CD4-positive, alpha-beta T cell treated with Interleukin-21 for 1 hour (primary cell): ENCODE data around the gene ATPAF2.
"Not testable (repeated sequence)": the region's sequence is repeated elsewhere in the genome, so short reads cannot be mapped to it uniquely, and the experiment has no call there.

Experiments used
- DNase-seq: peaks from one replicate; pipeline ENCODE4 v3.0.0-alpha.2; 2020

Gene ATPAF2

DNA sequence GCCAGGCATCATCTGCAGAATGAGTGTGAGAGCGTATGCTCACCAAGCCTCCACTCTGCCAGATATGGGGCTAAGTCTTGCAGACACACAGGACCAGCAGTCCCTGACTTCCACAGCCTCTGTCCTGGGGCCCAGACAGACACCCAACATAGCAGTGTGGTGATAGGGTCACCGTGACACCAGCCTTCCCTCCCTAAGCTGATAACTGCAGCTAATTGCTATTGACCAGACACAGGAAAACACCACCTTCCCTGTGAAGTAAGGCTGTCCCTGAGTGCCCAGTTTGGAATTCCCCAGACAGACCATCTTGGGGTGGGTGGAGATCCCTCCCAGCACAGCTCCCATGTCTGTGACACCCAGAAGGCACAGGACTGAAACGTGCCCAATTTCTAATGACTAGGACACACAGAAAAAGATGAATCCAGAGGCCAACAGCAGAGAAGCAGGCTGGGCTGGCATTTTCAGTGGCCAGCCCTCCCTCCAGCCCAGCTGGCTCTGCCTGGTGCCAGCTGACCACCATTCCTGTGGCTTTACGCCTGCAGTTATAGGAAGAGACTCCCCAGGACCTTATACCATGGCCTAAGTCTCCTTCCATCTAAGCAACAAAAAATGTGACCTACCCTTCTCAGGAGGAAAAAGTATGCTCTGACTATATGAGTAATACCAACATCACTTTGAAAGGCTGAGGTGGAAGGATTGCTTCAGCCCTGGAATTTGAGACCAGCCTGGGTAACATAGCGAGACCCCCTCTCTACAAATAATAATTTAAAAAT, 30.3 kb downstream of the ATPAF2 start:
- DNase-seq = no peak

DNA sequence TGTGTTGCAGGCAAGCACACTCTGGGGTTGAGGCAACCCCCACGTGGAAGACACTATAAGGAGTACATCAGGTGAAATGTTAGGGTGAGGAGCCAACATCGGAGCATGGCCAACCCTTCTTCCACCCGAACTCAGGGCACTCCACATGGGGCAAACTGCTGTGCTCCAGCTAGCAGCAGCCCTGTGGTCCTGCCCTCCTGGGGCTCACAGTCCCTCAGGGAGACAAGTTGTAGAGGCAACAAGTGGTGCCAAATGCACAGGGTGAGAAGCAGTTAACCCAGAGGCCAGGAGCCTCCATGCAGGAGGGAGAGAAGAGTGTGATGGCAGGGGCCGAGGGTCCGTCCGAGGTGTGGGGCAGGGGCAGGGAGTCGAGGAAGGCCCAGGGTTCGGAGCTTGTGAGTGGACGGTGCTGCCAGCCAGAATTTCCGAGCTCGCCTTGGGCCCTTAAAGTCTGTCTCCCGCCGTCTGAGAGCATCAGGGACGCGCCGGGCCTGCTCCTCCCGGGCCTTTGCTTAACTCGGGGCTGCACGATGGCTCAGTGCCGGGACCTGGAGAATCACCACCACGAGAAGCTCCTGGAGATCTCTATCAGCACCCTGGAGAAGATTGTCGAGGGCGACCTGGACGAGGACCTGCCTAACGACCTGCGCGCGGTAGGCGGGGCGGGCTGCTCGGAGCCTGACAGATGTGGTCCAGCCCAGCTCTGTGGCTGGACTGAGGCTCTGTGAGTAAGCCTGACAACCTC, 32.3 kb downstream of the ATPAF2 start:
- DNase-seq = no peak

- no peak for DNase-seq
Measured at GRCh38 chr17:18005496-18005895, 33.5 kb downstream of the ATPAF2 start.

- no peak for DNase-seq
Measured at GRCh38 chr17:18004884-18005305, 34.1 kb downstream of the ATPAF2 start.

DNA sequence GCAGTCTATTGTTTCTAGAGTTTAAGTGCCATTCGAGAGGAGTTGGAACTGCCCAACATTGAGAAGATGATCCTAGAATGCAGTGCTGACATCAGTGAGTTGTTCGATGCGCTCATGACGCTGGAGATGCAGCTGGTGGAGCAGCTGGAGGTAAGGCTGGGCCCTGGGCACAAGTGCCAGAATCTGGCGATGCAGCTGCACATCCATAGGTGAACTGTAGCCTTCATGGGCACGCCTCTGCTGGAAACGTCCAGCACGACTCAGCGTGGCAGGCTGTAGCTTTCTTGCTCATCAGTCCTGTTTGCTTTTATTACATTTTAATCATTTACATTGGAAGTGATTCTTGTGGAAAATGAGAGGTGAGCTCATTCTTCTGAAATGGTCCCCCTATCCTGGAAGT, 34.6 kb downstream of the ATPAF2 start:
- no peak for DNase-seq

GRCh38 chr17:18002171-18002570, 36.8 kb downstream of the ATPAF2 start:
- DNase-seq = no peak

DNA sequence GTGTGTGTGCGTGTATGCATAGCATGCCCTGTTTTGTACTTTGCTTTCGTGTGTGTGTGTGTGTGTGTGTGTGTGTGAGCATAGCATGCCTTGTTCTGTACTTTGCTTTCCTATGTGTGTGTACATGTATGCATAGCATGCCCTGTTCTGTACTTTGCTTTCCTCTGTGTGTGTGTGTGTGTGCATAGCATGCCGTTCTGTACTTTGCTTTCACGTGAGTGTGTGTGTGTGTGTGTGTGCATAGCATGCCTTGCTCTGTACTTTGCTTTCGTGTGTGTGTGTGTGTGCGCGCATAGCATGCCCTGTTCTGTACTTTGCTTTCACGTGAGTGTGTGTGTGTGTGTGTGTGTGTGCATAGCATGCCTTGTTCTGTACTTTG, 38.9 kb downstream of the ATPAF2 start:
- no peak for DNase-seq

DNA sequence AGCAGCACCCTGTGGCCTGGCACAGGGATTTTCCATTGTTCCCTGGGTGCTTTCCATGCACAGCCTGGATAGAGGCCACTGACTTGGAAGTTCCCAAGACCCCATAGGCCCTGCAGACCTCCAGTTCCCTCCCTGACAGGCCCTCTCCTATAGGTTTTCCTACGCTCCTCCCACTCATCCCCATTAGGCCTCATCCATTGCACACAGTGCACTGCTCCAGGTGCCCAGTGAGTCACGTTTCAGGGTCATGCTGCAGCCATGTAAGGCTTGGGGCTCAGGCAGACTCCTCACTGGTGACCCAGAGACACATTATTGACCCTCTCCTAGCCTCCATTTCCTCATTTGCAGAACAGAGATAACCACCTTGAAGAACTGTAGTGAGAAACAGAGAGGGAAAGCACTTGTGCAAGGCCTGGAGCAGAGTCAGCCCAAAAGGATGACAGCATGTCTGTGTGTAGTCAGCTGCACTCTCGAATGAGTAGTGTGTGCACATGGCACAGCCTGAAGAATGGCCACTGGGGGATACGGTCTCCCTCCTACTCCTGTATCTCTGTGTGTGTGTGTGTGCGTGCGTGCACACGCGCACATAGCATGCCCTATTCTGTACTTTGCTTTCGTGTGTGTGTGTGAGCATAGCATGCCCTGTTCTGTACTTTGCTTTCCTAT, 39.5 kb downstream of the ATPAF2 start:
- no peak for DNase-seq

GRCh38 chr17:17998934-17999333, 40.0 kb downstream of the ATPAF2 start:
- DNase-seq = no peak

DNA sequence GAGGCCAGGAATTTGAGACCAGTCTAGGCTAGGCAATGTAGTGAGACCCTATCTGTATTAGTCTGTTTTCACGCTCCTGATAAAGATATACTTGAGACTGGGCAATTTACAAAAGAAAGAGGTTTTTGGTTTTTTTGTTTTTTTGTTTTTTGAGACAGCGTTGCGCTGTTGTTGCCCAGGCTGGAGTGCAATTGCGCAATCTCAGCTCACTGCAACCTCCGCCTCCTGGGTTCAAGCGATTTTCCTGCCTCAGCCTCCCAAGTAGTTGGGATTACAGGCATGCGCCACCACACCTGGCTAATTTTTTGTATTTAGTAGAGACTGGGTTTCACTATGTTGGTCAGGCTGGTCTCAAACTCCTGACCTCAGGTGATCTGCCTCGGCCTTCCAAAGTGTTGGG, 43.1 kb downstream of the ATPAF2 start:
- DNase-seq = not testable (repeated sequence)

DNA sequence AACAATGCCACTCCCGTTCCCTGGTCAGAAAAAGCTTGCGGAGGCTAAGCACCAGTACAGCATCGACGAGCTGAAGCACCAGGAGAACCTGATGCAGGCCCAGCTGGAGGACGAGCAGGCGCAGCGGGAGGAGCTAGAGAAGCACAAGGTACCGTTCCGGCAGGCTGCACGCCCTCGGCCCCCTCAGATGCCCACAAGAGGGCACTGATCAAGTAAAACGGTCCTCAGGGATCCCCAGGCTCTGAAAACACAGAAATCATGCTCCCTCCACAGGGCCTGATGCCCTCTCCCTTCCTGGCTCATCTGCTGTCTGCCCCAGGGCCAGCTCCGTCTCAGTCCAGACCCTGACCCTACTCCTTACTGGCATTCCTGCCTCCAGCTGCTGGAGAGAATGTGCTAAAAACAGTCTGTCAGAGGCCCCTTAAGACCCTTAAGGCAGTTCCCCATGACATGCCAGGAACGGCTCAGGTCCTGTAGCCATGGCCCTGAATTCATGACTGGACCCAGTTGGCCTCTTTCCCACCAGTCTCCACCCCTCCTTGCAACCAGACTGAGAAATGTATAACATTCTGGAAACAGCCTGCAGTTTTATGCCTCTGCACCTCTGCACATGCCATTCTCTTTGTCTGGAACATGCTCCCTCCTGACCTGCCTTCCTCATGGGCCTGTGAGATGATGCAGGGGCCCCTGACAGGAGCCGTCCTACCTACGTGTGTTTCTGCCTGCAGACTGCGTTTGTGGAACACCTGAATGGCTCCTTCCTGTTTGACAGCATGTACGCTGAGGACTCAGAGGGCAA, 44.5 kb downstream of the ATPAF2 start:
- no peak for DNase-seq

DNA sequence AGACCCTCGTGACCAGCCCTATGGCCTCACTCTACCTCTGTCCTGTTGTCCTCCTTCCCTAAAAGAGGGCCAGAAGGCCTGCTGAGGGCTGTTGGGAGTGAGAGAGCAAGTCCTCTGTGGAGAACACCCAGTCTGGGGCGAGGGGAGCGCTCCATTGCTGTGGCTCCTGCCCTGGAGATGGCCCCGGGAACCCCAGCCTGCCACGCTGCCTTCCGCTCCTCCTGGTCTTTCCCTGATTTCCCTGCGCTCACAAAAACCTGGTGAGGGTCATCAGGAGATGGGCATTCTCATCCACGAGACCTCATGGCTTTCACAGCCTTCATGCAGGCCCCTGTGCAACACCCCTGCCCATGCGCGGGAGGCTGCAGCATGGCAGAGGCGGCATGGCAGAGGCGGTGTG, 45.1 kb downstream of the ATPAF2 start:
- DNase-seq = no peak

DNA sequence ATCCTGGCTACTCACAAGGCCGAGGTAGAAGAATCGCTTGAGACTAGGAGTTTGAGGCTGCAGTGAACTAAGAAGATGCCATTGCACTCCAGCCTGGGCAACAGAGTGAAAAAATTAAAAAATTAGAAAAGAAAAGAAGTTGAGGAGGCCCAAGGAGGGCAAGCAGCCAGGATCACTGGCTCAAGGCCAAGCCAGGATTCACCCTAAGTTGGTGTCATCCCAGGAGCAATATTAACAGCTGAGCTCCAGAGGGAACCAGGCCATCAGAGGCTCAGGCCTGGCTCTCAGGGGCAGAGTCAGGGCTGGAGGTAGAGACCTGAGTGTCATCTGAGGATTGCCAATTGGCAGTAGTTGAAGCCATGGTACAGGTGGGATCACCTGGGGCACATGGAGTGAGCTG, 45.6 kb downstream of the ATPAF2 start:
- no peak for DNase-seq

- no peak for DNase-seq
Measured at GRCh38 chr17:17990282-17990681, 48.7 kb downstream of the ATPAF2 start.

- no peak for DNase-seq
Measured at GRCh38 chr17:17989618-17990017, 49.4 kb downstream of the ATPAF2 start.

GRCh38 chr17:17989081-17989480, 49.9 kb downstream of the ATPAF2 start:
- no peak for DNase-seq

DNA sequence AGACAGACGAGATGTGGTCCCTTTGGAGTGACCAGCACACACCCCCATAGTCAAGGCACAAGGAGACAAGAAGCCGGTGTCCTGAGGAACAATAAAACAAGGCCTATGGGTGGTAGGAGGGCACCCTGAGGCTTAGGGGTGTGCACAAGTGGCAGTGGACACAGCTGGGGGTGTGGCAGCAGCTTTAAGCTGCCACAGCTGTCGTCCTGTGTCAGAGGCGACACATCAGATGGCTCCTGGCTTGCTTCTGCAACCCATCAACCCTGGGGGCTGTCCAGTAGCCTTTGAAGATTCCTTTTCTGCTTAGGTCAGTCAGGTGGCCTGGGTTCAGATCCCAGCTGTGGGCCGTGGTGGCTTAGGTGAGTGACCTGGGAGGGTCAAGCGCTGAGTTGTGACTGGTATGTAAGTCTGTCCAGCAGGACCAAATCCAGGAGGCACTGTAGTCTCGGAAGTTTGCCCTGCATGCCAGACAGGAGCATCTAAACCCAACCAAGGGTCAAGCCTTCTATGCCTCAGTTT, 50.5 kb downstream of the ATPAF2 start:
- DNase-seq = no peak

DNA sequence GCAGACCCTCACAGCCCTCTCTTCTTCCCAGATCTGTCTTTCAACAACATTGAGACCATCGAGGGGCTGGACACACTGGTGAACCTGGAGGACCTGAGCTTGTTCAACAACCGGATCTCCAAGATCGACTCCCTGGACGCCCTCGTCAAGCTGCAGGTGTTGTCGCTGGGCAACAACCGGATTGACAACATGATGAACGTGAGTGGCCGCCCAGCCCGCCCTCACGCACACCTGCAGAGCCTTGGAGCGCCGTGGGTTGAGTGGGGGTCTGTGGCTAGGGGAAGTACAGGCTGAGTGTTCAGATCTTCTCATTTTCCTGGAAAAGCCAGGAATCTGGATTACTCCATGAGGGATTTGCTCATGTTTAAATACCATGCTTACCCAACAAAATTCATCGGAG, 51.1 kb downstream of the ATPAF2 start:
- DNase-seq = no peak

GRCh38 chr17:17987187-17987896, 51.6 kb downstream of the ATPAF2 start:
- DNase-seq = no peak

- DNase-seq = no peak
Measured at GRCh38 chr17:17985555-17985954, 53.4 kb downstream of the ATPAF2 start.

- DNase-seq = no peak
Measured at GRCh38 chr17:17985153-17985552, 53.8 kb downstream of the ATPAF2 start.

DNA sequence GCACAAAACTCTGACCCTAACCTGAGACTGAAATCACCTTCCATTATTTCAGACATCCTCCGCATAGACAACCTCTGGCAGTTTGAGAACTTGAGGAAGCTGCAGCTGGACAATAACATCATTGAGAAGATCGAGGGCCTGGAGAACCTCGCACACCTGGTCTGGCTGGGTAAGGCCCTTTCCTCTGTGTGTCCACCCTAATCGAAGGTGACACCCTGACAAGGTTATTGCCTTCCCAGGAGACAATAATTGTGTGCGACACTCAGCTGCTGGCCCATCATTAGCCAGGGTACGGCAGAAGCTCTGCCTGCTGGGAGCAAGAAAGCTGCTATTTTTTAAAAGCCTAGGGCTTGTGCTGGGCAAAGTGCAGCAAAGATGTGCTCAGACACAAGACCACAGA, 55.2 kb downstream of the ATPAF2 start:
- DNase-seq = no peak
